Measurements from ENCODE around the gene FARP2. TPM values are rescaled to one million over a fixed set of nuclear protein-coding genes. Genes with fewer than 3 reads are reported as not detected.
"Not testable (repeated sequence)": the region's sequence is repeated elsewhere in the genome, so short reads cannot be mapped to it uniquely, and the experiment has no call there.

The FARP2 gene
- total and polyA plus RNA-seq, 4 donors: 37.5 to 67.3 (median 52.1) TPM

DNA sequence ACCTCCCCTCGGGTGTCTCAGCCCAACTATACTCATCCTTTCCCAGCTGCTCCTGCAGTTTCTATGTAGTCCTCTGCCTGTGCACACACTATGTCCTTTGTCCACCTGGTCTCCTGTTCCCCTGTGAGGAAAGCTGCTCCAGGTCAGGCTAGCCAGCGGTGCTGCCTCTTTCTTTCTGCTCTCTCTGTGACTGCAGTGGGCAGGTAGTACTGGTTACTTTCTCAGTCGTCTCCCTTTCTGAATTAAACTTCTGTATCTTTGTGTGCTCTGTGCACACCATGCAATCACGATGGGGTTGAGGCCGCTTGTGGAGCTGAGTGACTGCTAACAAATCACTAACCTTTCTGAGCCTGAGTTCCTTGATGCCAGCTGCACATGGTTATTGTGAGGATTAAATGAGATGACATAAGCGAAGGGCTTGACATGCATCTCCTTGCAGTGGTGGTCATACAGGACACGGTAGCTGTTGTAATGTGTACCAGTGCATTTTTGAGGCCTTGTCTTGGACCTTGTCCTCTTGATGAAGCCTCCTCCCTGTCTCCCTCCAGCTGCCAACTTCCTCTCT lies 3.5 kb downstream of the FARP2 start:
- H3K27ac ChIP-seq (ENCODE audit: low read depth, low read length): no peak overlapping the region
- no peak for DNase-seq (ENCODE audit: low read depth in 4 of 6, low spot score in 6 of 6)
- 83% methylated on average over 4 of the region's 7 CpGs for WGBS (ENCODE audit: insufficient coverage)

DNA sequence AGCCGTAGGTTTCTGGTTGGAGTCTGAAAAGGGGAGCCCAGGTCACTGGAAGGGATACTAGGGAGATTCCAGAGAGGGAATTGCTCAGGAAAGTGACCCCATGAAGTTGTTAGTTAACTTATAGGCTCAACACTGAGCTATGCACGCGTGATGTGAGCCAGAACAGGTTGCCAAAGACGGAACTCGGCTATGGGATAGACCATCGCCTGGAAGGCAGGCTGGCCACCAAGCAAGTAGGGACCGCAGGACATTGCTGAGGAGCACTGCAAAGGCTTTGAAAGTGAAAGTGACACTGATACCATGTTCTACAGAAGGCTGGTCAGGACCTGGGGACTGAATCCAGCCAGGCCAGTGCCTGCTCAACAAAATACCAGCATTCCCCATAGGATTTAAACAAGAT lies 7.3 kb downstream of the FARP2 start:
- H3K9me3 ChIP-seq (ENCODE audit: control insufficient read depth, insufficient read depth, low read length): no peaks in the 10 kb centered on the region
- H3K27me3 ChIP-seq (ENCODE audit: control insufficient read depth, insufficient read depth, low read length): no peaks in the 10 kb centered on the region
- no peak overlapping the region for H3K4me3 ChIP-seq (ENCODE audit: low read depth, low read length)
- no peaks in the 10 kb centered on the region for H3K36me3 ChIP-seq (ENCODE audit: control insufficient read depth, insufficient read depth, low read length)
- 89% methylated on average over 7 of the region's 7 CpGs for WGBS (ENCODE audit: insufficient coverage)
- H3K4me1 ChIP-seq (ENCODE audit: control insufficient read depth, insufficient read depth, low read length): peaks cover 12% of the 10 kb centered on the region
- DNase-seq (ENCODE audit: low read depth in 4 of 6, low spot score in 6 of 6): no peak
- no peak overlapping the region for H3K27ac ChIP-seq (ENCODE audit: low read depth, low read length)

More for the DNA sequence above, 3.5 kb downstream of the FARP2 start:
- H3K4me3 ChIP-seq (ENCODE audit: low read depth, low read length): no peak overlapping the region
- H3K36me3 ChIP-seq (ENCODE audit: control insufficient read depth, insufficient read depth, low read length): peaks cover 3% of the 10 kb centered on the region
- no peaks in the 10 kb centered on the region for H3K9me3 ChIP-seq (ENCODE audit: control insufficient read depth, insufficient read depth, low read length)
- peaks cover 10% of the 10 kb centered on the region for H3K4me1 ChIP-seq (ENCODE audit: control insufficient read depth, insufficient read depth, low read length)
- no peaks in the 10 kb centered on the region for H3K27me3 ChIP-seq (ENCODE audit: control insufficient read depth, insufficient read depth, low read length)

DNA sequence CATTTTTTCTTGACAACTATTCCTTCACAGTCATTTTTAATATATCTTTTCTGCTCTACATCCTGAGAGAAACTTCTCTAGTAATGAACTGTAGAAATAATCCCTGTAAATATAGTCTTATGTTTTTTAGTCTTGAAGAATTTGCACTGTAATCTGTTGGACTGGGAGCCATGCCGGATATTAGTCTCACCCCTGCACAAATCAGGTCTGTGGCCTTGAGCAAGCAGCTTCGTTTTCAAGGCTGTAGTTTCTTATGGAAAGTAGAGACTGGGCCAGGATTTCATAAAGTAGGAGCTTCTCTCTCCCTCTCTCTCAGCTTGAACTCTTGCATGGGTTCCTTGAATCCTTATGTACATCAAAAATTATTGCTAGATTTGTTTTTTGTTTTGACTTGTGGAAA lies 8.7 kb downstream of the FARP2 start:
- H3K27ac ChIP-seq (ENCODE audit: low read depth, low read length): no peak overlapping the region
- H3K4me3 ChIP-seq (ENCODE audit: low read depth, low read length): no peak overlapping the region
- WGBS (ENCODE audit: insufficient coverage): no CpG with 5 or more reads among the region's 2 CpGs
- no peak for DNase-seq (ENCODE audit: low read depth in 4 of 6, low spot score in 6 of 6)
- H3K36me3 ChIP-seq (ENCODE audit: control insufficient read depth, insufficient read depth, low read length): no peaks in the 10 kb centered on the region
- no peaks in the 10 kb centered on the region for H3K9me3 ChIP-seq (ENCODE audit: control insufficient read depth, insufficient read depth, low read length)
- H3K4me1 ChIP-seq (ENCODE audit: control insufficient read depth, insufficient read depth, low read length): peaks cover 9% of the 10 kb centered on the region
- no peaks in the 10 kb centered on the region for H3K27me3 ChIP-seq (ENCODE audit: control insufficient read depth, insufficient read depth, low read length)

DNA sequence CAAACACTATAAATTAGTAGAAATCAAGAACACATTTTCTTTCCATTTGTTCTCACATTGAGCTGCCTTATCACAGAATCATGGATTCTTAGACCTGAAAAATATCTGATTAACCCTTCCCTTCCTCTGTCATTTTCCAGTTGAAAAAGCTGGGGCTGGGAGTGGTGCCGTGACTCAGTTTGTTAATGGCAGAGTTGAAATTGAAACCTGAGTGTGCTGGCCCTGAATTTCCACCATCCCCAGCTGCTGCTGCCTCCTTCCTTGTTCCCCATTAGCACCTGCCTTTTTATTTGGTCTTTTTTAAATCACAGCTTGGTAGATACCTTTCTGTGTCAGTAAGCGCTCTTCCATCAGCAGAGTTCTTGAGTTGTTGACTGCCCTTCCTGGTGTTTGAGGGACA lies 10.6 kb downstream of the FARP2 start:
- Histone ChIP-seq H3K4me1 (ENCODE audit: control insufficient read depth, insufficient read depth, low read length) (peaks cover 9% of the 10 kb centered on the region), H3K27ac (ENCODE audit: low read depth, low read length) (no peak overlapping the region), H3K9me3 (ENCODE audit: control insufficient read depth, insufficient read depth, low read length) (no peaks in the 10 kb centered on the region), H3K4me3 (ENCODE audit: low read depth, low read length) (no peak overlapping the region), H3K36me3 (ENCODE audit: control insufficient read depth, insufficient read depth, low read length) (no peaks in the 10 kb centered on the region), H3K27me3 (ENCODE audit: control insufficient read depth, insufficient read depth, low read length) (no peaks in the 10 kb centered on the region)
- no peak for DNase-seq (ENCODE audit: low read depth in 4 of 6, low spot score in 6 of 6)
- no CpG with 5 or more reads among the region's 2 CpGs for WGBS (ENCODE audit: insufficient coverage)

DNA sequence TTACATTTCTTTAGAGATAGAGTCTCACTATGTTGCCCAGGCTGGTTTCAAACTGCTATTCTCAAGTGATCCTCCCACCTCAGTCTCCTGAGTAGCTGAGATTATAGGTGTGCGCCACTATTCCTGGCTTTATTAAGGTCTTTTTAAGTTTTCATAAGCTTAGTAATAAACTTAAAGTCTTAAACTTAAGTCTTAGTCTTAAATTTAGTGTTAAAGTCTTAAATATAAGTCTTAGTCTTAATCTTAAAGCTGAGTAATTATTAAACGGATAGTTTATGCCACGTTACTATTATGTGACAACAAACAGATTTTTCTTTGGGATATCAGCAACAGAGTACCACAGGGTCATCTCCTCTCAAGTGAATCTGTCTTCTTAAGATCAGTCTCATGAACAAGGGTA lies 12.6 kb downstream of the FARP2 start:
- no peak for DNase-seq (ENCODE audit: low read depth in 4 of 6, low spot score in 6 of 6)
- no CpG with 5 or more reads among the region's 3 CpGs for WGBS (ENCODE audit: insufficient coverage)
- no peak overlapping the region for H3K27ac ChIP-seq (ENCODE audit: low read depth, low read length)

DNA sequence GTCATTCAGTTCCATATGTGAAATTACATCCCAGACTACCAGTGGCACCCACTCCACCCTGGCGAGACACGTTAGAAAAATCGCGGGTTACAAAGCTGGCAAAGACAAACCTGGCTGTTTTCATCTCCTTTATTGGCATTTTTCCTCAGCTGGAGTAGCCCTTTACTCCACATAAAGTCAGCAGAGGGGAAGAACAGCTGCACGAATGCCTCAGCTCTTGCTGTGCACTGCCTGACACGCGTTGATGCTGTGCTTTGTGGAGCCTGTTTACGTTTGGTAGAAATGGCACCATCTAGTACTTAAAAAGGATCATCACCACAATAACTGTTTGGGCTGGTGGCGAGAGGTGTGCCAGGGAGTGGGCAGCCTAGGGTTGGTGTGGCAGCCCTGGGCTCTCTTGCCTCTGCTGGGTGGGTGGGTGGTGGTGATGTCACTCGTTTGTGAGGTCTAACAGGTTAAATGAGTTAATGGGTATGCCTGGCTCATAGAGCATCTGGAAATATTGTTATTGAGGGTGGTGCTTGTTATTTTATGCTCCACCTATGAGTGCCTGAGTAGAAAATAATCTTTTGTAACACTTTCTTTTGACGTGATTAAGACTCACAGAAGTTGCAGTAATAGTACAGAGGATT lies 16.4 kb downstream of the FARP2 start:
- no peaks in the 10 kb centered on the region for H3K27me3 ChIP-seq (ENCODE audit: control insufficient read depth, insufficient read depth, low read length)
- H3K9me3 ChIP-seq (ENCODE audit: control insufficient read depth, insufficient read depth, low read length): no peaks in the 10 kb centered on the region
- H3K36me3 ChIP-seq (ENCODE audit: control insufficient read depth, insufficient read depth, low read length): peaks cover 11% of the 10 kb centered on the region
- H3K4me1 ChIP-seq (ENCODE audit: control insufficient read depth, insufficient read depth, low read length): peaks cover 8% of the 10 kb centered on the region
- peak overlapping the region; percentile 4 for H3K27ac ChIP-seq (ENCODE audit: low read depth, low read length)
- H3K4me3 ChIP-seq (ENCODE audit: low read depth, low read length): no peak overlapping the region
- DNase-seq (ENCODE audit: low read depth in 4 of 6, low spot score in 6 of 6): peak in 2 of 6 donors; percentile 41 to 56
- WGBS (ENCODE audit: insufficient coverage): 56% methylated on average over 5 of the region's 11 CpGs

More for the DNA sequence above, 12.6 kb downstream of the FARP2 start:
- peaks cover 15% of the 10 kb centered on the region for H3K4me1 ChIP-seq (ENCODE audit: control insufficient read depth, insufficient read depth, low read length)
- no peaks in the 10 kb centered on the region for H3K9me3 ChIP-seq (ENCODE audit: control insufficient read depth, insufficient read depth, low read length)
- no peaks in the 10 kb centered on the region for H3K27me3 ChIP-seq (ENCODE audit: control insufficient read depth, insufficient read depth, low read length)
- H3K4me3 ChIP-seq (ENCODE audit: low read depth, low read length): no peak overlapping the region
- H3K36me3 ChIP-seq (ENCODE audit: control insufficient read depth, insufficient read depth, low read length): no peaks in the 10 kb centered on the region

DNA sequence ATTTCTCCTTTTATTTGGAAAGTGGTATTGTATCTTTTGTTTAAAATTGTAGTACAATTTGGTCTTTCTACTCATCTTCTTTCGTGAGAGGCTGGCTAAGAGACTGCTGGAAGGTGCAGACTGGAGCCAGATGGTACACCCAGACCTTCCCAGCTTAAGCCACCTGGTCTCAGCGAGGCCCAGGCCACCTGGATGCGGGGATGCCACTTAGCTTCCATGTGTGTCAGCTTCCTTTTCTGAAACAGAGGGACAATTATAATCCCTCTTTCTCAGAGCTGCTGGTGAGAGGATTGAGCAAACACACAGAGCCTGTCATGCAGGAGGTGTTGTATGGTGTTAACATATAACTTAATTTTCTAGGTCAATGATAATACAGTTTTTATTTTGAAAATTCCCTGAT lies 17.4 kb downstream of the FARP2 start:
- H3K4me3 ChIP-seq (ENCODE audit: low read depth, low read length): no peak overlapping the region
- H3K27ac ChIP-seq (ENCODE audit: low read depth, low read length): no peak overlapping the region
- H3K9me3 ChIP-seq (ENCODE audit: control insufficient read depth, insufficient read depth, low read length): no peaks in the 10 kb centered on the region
- H3K27me3 ChIP-seq (ENCODE audit: control insufficient read depth, insufficient read depth, low read length): no peaks in the 10 kb centered on the region
- no CpG with 5 or more reads among the region's 3 CpGs for WGBS (ENCODE audit: insufficient coverage)
- peak in 2 of 6 donors; percentile 12 to 67 for DNase-seq (ENCODE audit: low read depth in 4 of 6, low spot score in 6 of 6)
- H3K4me1 ChIP-seq (ENCODE audit: control insufficient read depth, insufficient read depth, low read length): peaks cover 5% of the 10 kb centered on the region
- peaks cover 11% of the 10 kb centered on the region for H3K36me3 ChIP-seq (ENCODE audit: control insufficient read depth, insufficient read depth, low read length)

DNA sequence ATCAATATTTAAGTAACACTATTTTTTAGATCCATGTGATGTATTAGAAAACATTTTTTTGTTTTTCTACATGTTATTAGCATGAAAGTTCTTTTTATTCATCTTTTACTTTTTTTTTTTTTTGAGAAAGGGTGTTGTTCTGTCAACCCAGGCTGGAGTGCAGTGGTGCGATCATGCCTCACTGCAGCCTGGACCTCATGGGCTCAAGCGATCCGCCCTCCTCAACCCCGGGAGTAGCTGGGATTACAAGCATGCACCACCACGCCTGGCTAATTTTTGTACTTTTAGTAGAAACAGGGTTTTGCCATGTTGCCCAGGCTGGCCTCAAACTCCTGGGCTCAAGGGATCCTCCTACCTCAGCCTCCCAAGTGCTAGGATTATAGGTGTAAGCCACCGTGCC lies 17.8 kb downstream of the FARP2 start:
- not testable (repeated sequence) for DNase-seq (ENCODE audit: low read depth in 4 of 6, low spot score in 6 of 6); H3K4me1 ChIP-seq (ENCODE audit: control insufficient read depth, insufficient read depth, low read length); H3K27me3 ChIP-seq (ENCODE audit: control insufficient read depth, insufficient read depth, low read length); H3K9me3 ChIP-seq (ENCODE audit: control insufficient read depth, insufficient read depth, low read length); H3K4me3 ChIP-seq (ENCODE audit: low read depth, low read length); H3K27ac ChIP-seq (ENCODE audit: low read depth, low read length)
- WGBS (ENCODE audit: insufficient coverage): 94% methylated on average over 3 of the region's 6 CpGs
- H3K36me3 ChIP-seq (ENCODE audit: control insufficient read depth, insufficient read depth, low read length): peaks cover 11% of the 10 kb centered on the region

DNA sequence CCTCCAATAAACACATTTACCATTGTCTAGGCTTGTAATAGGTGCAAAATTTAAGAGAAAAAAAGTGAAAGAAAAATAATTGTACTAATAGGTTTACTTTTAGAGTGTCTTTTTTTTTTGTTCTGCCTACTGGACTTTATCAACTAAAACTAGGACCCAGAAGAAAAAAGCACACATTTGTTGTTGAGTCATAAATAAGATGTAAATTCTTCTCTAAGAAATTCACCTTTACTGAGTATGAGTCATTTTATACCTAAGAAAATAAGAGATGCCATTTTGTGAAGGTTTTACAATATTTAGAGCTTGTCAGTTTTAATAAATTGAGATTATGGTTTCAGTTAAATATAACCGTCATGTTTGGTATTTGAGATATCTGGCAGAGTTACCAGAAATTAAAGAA lies 19.2 kb downstream of the FARP2 start:
- H3K9me3 ChIP-seq (ENCODE audit: control insufficient read depth, insufficient read depth, low read length): no peaks in the 10 kb centered on the region
- H3K4me3 ChIP-seq (ENCODE audit: low read depth, low read length): no peak overlapping the region
- H3K4me1 ChIP-seq (ENCODE audit: control insufficient read depth, insufficient read depth, low read length): peaks cover 5% of the 10 kb centered on the region
- no peaks in the 10 kb centered on the region for H3K27me3 ChIP-seq (ENCODE audit: control insufficient read depth, insufficient read depth, low read length)
- no peak for DNase-seq (ENCODE audit: low read depth in 4 of 6, low spot score in 6 of 6)
- H3K36me3 ChIP-seq (ENCODE audit: control insufficient read depth, insufficient read depth, low read length): peaks cover 11% of the 10 kb centered on the region
- no peak overlapping the region for H3K27ac ChIP-seq (ENCODE audit: low read depth, low read length)
- 88% methylated on average over 1 of the region's 1 CpG for WGBS (ENCODE audit: insufficient coverage)

DNA sequence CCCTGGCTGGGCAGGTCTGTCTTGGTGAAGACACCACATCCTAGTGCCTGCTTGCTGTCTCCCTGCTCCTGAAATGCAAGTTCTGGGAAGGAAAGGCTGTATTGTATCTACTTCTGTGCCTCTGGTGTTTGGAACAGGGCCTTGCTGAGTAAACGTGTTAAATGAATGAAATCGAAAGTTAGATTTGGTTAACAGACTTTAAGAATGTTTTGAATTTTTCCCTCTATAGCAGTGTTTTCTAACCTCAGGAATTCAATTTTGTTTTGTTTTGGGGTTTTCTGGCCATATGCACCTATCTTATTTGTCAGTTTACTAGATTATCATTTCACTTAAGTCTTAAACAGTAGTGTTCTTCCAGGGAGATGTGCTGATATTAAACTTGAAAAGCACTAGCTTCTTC lies 20.7 kb downstream of the FARP2 start:
- H3K27ac ChIP-seq (ENCODE audit: low read depth, low read length): no peak overlapping the region
- H3K4me3 ChIP-seq (ENCODE audit: low read depth, low read length): no peak overlapping the region
- H3K27me3 ChIP-seq (ENCODE audit: control insufficient read depth, insufficient read depth, low read length): no peaks in the 10 kb centered on the region
- H3K4me1 ChIP-seq (ENCODE audit: control insufficient read depth, insufficient read depth, low read length): peaks cover 10% of the 10 kb centered on the region
- H3K36me3 ChIP-seq (ENCODE audit: control insufficient read depth, insufficient read depth, low read length): peaks cover 11% of the 10 kb centered on the region
- H3K9me3 ChIP-seq (ENCODE audit: control insufficient read depth, insufficient read depth, low read length): no peaks in the 10 kb centered on the region
- no CpG with 5 or more reads among the region's 2 CpGs for WGBS (ENCODE audit: insufficient coverage)
- DNase-seq (ENCODE audit: low read depth in 4 of 6, low spot score in 6 of 6): no peak
